Activated T-cell treated with anti-CD3 and anti-CD28 coated beads for 4 hours (primary cell): Measurements from ENCODE around the gene STK32B.
"Not testable (repeated sequence)": the region's sequence is repeated elsewhere in the genome, so short reads cannot be mapped to it uniquely, and the experiment has no call there.

ENCODE experiments used
- DNase-seq: peaks from one replicate; pipeline ENCODE4 v3.0.0-alpha.2; 2020

STK32B gene

GRCh38 chr4:5409972-5410618 lies 358.8 kb downstream of the STK32B start:
- DNase-seq = no peak

GRCh38 chr4:5412296-5412695 lies 361.0 kb downstream of the STK32B start:
- DNase-seq = no peak

- no peak for DNase-seq
These were observed 361.5 kb downstream of the STK32B start for GRCh38 chr4:5412751-5413150.

- no peak for DNase-seq
These were observed 365.4 kb downstream of the STK32B start for GRCh38 chr4:5416637-5417036.

- DNase-seq = no peak
These were observed 369.0 kb downstream of the STK32B start for GRCh38 chr4:5420266-5420665.

- DNase-seq = no peak
These were observed 370.1 kb downstream of the STK32B start for GRCh38 chr4:5421416-5421815.

DNA sequence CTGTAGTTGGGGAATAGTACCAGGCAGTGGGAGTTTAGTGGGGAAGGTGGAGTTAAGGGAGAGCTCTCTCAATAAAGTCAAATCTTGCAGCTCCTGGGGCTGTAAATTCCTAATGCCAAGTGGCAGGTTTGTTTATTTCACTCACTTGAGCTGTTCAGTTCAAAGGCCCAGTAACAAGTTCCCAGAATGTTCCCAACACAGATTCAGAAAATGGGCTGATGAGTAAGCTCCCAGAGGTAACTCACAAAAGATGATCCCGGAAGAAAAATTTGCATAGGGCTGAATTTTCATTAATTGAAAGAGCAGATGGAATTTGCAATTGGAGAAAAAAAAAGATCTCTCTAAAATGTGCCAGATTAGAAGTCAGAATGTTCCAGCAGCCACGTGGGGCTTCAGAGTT lies 370.9 kb downstream of the STK32B start:
- no peak for DNase-seq

- DNase-seq = no peak
These were observed 372.4 kb downstream of the STK32B start for GRCh38 chr4:5423670-5424069.

DNA sequence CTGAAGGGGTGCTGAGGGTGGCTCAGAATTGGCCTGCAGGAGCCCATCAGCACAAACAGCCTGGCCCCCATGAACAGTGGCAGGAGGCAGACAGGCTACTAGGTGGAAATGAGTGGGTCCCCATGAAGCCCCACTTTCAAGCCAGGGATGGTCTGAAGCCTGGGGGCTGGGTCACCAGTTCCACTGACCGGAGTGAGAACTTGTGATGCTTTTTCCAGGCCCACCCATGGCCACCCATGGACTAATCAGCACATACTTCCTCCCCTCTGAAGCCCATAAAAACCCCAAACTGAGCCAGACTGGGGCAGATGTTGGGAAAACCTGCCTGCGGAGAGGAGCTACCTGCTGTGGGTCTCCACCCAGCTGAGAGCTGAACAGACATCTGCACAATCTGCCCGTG lies 372.9 kb downstream of the STK32B start:
- DNase-seq = no peak

DNA sequence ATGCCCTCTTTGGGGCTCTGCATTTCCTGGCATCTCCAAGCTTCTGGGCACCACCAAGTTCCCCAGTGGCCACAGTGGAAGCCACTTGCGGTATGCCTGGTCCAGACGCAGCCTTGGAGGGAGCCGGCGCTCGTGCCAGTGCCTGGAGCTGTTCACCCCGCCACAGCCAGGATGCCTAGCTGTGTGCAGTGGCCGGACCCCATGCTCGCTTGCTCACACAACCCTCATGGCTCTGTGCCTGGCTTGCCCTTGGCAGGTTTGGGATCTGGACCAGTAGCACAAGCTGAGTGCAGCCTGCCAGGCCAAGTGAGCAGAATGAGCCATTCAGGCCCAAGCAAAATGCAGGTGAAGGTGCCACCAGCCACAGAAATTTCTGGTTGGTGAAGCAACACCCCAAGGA lies 373.6 kb downstream of the STK32B start:
- DNase-seq = no peak

GRCh38 chr4:5429747-5430146 lies 378.5 kb downstream of the STK32B start:
- DNase-seq = no peak

- no peak for DNase-seq
These were observed 381.9 kb downstream of the STK32B start for GRCh38 chr4:5433196-5433595.

DNA sequence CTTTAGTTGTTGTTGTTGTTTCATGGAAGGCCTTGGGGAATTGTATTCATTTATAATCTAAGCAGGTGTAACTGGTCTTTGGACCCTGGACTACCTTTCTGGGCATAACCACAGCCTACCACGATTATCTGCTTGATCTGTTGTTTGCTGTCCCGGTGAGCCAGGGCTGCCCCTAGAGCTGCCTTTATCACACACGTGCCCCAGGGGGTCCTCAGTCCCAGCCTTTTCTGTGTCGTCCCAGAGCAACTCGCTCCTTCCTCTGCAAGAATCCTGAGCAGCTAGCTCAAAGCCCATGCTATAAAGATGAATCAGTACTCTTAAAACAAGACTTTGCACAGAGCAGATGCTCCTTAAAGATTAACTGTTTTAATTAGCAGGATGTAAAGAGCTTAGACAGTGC lies 383.9 kb downstream of the STK32B start:
- DNase-seq = no peak

GRCh38 chr4:5435823-5436222 lies 384.5 kb downstream of the STK32B start:
- no peak for DNase-seq

- DNase-seq = not testable (repeated sequence)
These were observed 392.9 kb downstream of the STK32B start for GRCh38 chr4:5443976-5444802.

- DNase-seq = no peak
These were observed 393.7 kb downstream of the STK32B start for GRCh38 chr4:5444918-5445517.

- no peak for DNase-seq
These were observed 395.4 kb downstream of the STK32B start for GRCh38 chr4:5446595-5447226.

- no peak for DNase-seq
These were observed 396.5 kb downstream of the STK32B start for GRCh38 chr4:5447755-5448154.

GRCh38 chr4:5448221-5448620 lies 396.9 kb downstream of the STK32B start:
- DNase-seq = no peak

- DNase-seq = no peak
These were observed 400.0 kb downstream of the STK32B start for GRCh38 chr4:5451243-5451642.

DNA sequence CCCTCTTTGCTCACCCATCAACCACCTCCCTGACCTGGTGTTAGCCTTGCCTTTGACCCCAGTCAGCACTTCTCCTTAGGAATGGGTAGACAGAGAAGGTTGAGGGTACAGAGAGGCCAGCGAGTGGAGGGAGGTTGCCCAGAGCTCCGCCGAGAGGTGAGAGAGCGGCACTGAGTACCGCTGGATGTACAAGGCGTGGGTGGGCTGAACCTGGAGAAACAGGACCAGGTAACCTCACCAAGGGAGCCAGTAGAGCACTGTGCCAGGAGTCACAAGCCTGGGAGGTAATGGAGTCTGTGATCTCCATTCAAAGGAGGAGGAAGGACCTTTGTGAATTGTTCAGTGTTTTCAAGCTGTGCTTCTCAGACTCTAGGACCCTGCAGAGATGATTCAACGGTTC lies 400.9 kb downstream of the STK32B start:
- no peak for DNase-seq

DNA sequence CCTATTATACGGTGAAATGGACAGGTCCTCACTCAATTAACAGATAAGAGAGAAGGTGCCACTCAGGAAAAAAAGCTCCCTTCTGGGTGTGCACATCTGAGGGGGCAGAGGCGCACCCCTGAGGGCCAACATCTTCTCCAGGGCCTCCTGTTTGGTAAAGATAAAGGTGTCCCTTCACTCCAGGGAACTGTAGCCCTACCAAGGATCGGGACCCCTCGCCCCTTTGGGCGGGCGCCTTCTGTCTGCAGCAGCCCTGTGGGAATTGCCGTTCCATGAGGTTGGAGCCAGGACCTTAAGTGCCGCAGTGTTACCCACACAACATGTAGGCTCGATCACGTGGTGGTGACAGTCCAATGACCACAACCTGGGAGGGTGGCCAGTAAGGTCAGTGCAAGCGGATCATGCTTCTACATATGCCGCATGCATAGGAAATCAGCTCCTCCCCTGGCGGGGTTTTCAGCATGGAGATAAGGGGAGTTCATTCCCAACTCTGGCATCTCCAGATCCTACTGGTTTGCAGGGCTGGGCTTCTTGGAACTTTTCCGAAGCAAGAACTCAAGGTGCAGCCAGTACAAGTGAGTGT lies 403.8 kb downstream of the STK32B start:
- DNase-seq = no peak

GRCh38 chr4:5456296-5456845 lies 405.1 kb downstream of the STK32B start:
- DNase-seq = no peak
